GM12891 (cell line): ENCODE data around the gene RASAL1.

Experiments used
- PAX5 ChIP-seq: IDR thresholded peaks from 2 replicates; pipeline ENCODE4 v1.6.1; 2011; ENCODE audit warnings: low read length, moderate library complexity, mild to moderate bottlenecking; ENCODE audit not compliant: insufficient read depth, severe bottlenecking
- POLR2A ChIP-seq: IDR thresholded peaks from 2 replicates; pipeline ENCODE4 v1.6.1; 2011; ENCODE audit warnings: low read depth, low read length, control low read depth

GRCh38 chr12:113155060-113155459 is 19.5 kb upstream of the RASAL1 start:
- TF ChIP-seq PAX5 (no peak), POLR2A (no peak)
